ENCODE results near the gene MNAT1. TPM values are rescaled to one million over a fixed set of nuclear protein-coding genes. Genes with fewer than 3 reads are reported as not detected.

MNAT1 gene
- total and polyA plus RNA-seq, 9 of the 15 experiments (the other 6 are each of a cell fraction or from before 2014, with no cell fraction given) = 37.8 to 83.3 (median 60.4) TPM

DNA sequence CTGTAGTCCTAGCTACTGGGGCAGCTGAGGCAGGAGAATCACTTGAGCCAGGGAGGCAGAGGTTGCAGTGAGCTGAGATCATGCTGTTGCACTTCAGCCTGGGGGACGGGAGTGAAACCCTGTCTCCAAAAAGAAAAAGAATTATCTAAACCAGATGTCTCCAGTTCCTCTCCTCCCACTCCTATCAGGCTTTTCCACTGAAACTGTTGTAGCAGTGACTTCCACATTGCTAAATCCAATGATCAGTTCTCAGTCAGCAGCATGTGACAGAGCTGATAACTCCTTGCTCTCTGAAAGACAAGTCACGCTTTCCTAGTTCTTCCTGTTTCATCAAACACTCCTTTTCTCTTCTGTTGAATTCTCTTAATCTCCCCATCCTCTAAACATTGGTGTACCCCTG is 255.0 kb downstream of the MNAT1 start (continued):
- TF ChIP-seq, protein P1, sequence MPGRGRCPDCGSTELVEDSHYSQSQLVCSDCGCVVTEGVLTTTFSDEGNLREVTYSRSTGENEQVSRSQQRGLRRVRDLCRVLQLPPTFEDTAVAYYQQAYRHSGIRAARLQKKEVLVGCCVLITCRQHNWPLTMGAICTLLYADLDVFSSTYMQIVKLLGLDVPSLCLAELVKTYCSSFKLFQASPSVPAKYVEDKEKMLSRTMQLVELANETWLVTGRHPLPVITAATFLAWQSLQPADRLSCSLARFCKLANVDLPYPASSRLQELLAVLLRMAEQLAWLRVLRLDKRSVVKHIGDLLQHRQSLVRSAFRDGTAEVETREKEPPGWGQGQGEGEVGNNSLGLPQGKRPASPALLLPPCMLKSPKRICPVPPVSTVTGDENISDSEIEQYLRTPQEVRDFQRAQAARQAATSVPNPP (IDR thresholded peaks at IDR 0.05; ENCODE audit: borderline replicate concordance, insufficient read depth, insufficient read length) = no peak
- TF ChIP-seq, protein P2, sequence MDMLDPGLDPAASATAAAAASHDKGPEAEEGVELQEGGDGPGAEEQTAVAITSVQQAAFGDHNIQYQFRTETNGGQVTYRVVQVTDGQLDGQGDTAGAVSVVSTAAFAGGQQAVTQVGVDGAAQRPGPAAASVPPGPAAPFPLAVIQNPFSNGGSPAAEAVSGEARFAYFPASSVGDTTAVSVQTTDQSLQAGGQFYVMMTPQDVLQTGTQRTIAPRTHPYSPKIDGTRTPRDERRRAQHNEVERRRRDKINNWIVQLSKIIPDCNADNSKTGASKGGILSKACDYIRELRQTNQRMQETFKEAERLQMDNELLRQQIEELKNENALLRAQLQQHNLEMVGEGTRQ (CRISPR knock-in tag; IDR thresholded peaks at IDR 0.05) = peak; percentile 65
- TF ChIP-seq PRDM10 (IDR thresholded peaks at IDR 0.05; ENCODE audit: partially characterized antibody) (peak; percentile 17), ZNF232 (CRISPR knock-in tag; IDR thresholded peaks at IDR 0.05) (no peak), BHLHE40 (IDR thresholded peaks at IDR 0.05; ENCODE audit: low read length) (peak; percentile 91), ZNF655 (CRISPR knock-in tag; IDR thresholded peaks at IDR 0.05) (no peak), ZNF57 (CRISPR knock-in tag; IDR thresholded peaks at IDR 0.05) (no peak), SP2 (IDR thresholded peaks at IDR 0.05; ENCODE audit: extremely low read depth, low read depth, low read length, poor library complexity, severe bottlenecking) (no peak), CBX1 (IDR thresholded peaks at IDR 0.05; ENCODE audit: low read depth) (no peak)

All from K562 (cell line).